AG09309 (cell line): Measurements from ENCODE around the gene ZDHHC19.

Source experiments
- DNase-seq: peaks from one replicate; pipeline ENCODE4 v3.0.0-alpha.2; 2010; ENCODE audit warnings: low read depth
- H3K4me3 ChIP-seq: 2 replicates; pipeline ENCODE4 v1.5.1; 2011; ENCODE audit warnings: mild to moderate bottlenecking, low read depth, low read length, moderate library complexity; ENCODE audit not compliant: control insufficient read depth
- TF ChIP-seq, protein P1 (sequence below): IDR thresholded peaks from 2 replicates; pipeline ENCODE4 v1.5.1; 2011; ENCODE audit warnings: mild to moderate bottlenecking, low read depth, low read length, inconsistent platforms; ENCODE audit not compliant: insufficient read depth, control insufficient read depth; ENCODE audit errors: missing control alignments

Gene ZDHHC19

DNA sequence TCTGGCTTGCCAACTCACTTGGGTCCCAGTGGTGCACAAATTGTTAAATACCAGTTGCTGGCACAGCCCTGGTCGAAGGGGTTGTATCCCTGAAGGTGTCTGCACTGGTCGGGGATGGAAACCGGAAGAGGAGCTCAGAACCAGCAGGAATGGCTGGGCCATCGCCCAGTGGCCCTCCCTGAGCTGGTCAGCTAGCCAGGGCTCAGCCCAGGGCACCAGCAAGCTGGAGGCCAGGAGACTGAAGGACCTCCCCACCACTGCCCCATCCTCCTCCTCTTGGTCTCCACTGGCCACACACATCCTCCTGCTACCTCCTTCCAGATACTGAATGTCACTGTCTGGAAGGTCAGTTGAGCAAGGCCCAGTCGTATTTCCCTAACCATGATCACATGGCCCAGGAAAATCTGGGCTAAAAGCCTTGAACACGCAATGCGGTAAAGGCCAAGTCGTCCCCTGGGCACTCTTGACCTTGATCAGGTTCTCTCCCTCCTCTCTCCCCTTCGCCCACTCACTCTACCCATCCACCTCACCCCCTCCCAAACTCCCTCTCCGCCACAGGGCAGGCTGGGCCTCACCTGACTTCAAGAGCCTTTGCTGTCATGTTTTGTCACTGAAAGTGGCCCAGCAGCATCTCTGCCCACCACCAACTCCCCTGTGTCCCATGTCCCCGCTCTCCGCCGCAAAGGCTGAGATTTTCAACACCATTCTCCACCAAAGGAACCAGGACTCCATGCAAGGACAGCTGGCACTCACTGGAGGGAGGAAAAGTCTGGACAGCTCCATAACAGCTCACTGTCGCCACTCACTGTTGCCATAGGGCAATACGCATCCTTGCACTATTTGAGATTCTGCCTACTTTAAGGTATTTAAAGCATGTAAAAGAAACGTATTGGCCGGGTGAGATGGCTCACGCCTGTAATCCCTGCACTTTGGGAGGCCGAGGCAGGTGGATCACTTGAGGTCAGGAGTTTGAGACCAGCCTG, 12.1 kb downstream of the ZDHHC19 start:
- no peak overlapping the region for H3K4me3 ChIP-seq
- TF ChIP-seq, protein P1, sequence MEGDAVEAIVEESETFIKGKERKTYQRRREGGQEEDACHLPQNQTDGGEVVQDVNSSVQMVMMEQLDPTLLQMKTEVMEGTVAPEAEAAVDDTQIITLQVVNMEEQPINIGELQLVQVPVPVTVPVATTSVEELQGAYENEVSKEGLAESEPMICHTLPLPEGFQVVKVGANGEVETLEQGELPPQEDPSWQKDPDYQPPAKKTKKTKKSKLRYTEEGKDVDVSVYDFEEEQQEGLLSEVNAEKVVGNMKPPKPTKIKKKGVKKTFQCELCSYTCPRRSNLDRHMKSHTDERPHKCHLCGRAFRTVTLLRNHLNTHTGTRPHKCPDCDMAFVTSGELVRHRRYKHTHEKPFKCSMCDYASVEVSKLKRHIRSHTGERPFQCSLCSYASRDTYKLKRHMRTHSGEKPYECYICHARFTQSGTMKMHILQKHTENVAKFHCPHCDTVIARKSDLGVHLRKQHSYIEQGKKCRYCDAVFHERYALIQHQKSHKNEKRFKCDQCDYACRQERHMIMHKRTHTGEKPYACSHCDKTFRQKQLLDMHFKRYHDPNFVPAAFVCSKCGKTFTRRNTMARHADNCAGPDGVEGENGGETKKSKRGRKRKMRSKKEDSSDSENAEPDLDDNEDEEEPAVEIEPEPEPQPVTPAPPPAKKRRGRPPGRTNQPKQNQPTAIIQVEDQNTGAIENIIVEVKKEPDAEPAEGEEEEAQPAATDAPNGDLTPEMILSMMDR, result peak; percentile 30
- no peak for DNase-seq

DNA sequence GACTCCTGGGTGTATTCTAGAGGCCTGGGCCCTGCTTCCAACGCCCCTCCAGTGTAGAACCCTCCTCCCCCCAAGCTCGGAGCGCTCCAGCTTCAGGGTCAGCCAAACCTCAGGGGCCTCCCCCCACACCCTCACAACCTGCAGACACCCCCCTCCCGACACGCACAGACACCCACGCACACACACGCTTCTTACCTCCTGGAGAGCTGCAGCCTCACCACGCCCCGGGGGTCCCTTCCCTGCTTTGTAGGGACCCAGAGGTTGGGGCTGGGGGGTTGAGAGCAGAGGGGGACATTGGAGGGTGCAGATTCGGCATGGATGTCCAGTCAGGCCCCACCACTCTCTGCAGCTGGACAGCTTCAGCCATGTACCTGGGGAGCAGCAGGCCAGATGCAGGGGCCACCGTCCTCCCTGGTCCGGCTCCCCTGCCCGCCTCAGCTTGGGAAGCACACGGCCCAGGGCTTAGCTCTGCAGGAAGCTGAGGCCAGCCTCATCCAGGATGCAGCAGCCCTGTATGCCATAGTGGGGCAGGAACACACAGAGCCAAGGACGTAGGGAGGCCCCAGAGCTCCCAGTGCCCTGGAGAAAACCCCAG, 13.0 kb downstream of the ZDHHC19 start:
- DNase-seq, result no peak
- no peak overlapping the region for H3K4me3 ChIP-seq
- TF ChIP-seq, protein P1, result no peak

DNA sequence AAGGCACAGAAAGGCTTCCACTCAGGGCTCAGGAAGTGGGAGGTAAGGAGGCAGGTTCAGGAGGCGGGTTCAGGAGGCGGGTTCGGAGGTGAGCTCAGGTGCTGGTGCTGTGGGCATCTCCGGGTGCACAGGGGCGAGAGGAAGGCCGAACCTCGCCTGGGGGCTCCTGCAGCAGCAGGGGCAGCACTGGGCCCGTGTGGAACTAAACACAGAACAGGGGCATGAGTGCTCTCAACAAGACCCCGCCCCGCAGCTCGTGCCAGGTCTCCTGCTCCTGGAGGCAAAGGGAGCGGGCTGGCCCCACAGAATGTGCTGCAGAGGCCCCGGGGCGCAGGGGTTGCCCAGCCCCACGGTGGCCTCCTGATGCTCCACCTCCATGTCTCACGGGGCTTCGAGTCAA, 13.7 kb downstream of the ZDHHC19 start:
- TF ChIP-seq, protein P1, result no peak
- no peak for DNase-seq
- no peak overlapping the region for H3K4me3 ChIP-seq

DNA sequence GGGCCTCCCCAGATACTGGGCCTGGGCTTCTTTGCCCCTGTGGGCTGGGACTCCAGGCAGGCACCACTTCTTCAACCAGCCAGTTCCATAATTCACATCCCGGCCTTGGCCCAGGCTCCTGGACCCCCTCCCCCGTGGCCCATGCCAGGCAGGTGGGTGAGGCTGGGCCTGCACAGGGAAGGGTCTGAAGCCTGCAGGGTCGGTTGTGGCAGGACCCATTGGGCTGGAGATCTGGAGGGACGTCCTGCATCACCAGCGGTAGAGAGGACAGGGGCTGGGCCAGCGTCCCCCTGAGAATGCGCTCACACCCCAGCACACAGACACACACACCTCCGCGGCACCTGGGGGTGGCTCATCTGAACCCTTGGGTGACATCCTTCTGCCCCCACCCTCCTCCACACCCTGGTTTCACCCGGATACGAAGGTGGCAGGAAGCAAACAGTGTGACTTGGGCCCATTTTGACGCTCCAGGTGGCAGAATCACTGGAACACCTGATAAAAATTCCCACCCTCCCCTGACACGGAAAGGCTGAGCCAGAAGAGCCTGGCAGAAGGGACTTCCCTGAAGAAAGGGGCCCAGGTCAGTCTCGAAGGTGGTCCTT, 15.4 kb downstream of the ZDHHC19 start:
- TF ChIP-seq, protein P1, result no peak
- H3K4me3 ChIP-seq, result no peak overlapping the region
- DNase-seq, result no peak

DNA sequence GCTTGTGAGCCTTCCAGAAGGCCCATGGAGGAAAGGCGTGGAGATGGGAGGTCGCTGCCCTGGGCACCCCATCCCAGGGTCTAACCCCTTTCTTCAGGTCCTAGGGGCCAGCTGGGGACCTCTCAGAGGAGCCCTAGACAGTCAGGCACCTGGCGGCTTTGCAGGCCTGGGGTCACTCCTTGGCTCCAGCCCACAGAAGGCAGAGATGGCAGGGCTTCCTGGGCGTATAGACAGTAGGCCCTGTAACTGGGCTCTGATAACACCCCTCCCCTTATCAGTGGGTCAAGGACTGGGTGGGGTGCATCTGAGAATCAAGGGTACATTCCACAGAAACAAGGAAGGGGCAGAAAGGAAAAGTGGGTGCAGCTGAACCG, 16.7 kb downstream of the ZDHHC19 start:
- TF ChIP-seq, protein P1, result no peak
- DNase-seq, result no peak
- no peak overlapping the region for H3K4me3 ChIP-seq

DNA sequence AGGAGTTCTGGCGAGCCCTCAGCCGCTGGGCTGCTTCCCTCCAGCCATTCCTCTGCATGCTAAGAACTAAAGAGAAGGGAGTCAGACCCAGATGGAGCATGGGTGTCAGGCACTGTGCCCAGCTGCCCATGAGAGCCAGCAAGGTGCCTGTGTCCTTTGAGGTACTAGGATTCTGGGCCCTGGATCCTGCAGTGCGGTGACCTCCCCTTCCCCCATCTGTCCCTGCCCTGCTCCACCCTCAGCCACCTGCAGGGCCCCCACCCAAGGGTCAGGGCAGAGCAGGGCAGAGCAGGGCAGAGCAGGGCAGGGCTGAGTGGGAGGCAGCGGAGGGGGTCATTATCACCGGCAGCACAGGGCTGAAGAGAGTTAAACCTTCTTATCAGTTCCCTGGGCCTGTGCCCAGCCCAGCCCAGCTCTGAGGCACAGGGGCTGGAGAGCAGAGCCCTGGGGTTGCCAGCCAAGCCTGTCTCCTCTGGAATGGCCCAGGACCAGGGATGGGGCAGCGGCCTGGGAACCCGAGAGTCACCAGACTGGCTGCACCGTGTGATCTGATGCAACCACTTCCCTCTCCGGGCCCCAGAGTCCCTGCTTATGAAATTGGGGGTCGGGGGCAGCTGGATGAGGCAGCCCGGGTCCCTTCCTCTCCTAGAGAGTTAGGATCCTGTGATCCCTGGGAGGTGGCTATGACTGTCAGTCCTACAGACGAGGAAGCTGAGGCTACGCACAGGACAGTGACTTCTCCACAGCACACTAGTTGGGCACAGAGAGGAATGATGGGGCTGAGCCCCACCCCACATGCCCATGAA, 17.3 kb downstream of the ZDHHC19 start:
- TF ChIP-seq, protein P1, result no peak
- H3K4me3 ChIP-seq, result no peak overlapping the region
- no peak for DNase-seq
